Fibroblast of skin of right biceps (primary cell): ENCODE measurements around the gene ST8SIA5.
A peak's percentile ranks its signal among the peaks of the same experiment; 100 is the strongest.
"Not testable (repeated sequence)": the region's sequence is repeated elsewhere in the genome, so short reads cannot be mapped to it uniquely, and the experiment has no call there.

Source experiments
- DNase-seq: peaks from one replicate; pipeline ENCODE4 v3.0.0-alpha.2; 2013

ST8SIA5 gene, protein sequence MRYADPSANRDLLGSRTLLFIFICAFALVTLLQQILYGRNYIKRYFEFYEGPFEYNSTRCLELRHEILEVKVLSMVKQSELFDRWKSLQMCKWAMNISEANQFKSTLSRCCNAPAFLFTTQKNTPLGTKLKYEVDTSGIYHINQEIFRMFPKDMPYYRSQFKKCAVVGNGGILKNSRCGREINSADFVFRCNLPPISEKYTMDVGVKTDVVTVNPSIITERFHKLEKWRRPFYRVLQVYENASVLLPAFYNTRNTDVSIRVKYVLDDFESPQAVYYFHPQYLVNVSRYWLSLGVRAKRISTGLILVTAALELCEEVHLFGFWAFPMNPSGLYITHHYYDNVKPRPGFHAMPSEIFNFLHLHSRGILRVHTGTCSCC

DNA sequence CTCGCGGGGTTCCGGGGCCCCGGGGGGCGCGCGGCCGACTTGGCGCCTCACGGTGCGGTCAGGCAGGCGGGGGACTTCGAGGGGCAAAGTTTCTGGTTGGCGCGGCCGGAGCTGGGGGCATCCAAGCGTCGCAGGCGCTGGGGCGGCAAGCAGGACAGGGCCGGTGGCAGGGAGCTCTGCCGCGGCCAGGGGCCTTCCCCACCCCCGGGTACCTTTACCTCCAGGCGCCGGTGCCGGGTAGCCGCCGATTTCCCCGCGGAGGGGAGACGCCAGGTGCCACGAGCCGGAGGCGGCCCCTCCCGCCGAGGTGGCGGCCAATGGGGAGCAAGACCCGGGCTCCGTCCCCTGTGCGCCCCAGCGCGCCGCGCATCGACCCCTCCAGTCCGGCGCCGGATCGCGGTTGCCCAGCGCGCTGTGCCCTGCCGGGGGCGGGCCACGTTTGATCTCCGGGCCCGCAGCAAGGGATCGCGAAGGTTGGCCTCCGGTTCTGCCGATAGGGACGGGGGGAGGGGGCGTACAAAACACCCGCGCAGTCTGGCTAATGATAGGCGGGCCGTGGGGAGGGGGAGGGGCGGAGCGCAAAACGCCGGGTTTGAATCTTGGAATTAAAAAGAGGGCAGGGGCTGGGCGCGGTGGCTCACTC lies at the start of gene ST8SIA5:
Gene ST8SIA5, minus strand, starts transcription at position 495 of the 643 bp plus-strand sequence. CDS start 545 bp downstream, outside the sequence.
- DNase-seq = no peak

DNA sequence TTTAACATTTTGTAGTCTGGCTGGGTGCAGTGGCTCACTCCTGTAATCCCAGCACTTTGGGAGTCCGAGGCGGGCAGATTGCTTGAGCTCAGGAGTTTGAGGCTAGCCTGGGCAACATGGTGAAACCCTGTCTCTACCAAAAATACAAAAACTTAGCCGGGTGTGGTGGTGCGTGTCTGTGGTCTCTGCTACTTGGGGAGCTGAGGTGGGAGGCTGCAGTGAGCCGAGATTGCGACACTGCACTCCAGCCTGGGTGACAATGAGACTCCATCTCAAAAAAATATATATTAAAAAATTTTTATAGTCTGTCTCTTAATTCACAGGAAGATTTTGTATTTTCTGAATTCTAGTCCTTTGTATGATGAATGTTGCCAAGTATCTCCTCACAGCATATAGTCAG lies 39.1 kb upstream of the ST8SIA5 start:
- not testable (repeated sequence) for DNase-seq

DNA sequence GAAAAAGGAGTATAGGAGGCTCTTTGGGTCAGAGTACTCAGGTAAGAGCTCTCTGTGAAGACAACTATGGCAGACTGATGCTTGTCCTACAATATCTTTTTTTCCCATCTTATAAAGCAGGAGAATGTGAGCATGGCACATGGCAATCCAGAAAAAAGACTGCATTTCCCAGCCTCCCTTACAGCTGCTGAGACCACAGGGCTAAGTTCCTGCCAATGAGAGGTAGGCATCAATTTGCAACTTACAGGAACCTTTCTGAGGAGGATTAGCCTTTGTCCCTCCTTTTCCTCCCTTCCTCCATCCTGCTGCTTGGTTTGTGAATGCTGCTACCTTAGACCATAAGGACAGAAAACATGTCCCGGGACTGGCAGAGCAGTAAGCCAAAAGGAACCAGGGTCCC lies 37.8 kb upstream of the ST8SIA5 start:
- no peak for DNase-seq

DNA sequence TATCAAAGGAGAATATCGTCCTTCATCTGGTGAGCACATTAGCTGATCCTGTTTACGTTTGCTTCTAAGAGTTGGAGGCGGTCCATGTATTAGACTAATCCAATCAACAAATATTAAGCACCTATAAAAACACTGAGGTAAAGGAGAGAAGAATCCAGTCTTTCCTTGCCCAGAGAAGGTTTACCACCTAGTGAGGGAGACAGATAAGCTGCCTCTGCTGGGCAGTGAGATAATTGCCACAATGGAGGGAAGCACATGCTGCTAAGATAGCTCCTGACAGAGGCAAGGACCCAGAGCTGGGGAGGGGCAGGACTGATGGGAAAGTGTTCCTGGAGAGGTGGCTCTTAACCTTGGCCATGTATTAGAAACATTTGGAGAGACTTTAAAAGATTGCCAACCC lies 36.7 kb upstream of the ST8SIA5 start:
- no peak for DNase-seq

DNA sequence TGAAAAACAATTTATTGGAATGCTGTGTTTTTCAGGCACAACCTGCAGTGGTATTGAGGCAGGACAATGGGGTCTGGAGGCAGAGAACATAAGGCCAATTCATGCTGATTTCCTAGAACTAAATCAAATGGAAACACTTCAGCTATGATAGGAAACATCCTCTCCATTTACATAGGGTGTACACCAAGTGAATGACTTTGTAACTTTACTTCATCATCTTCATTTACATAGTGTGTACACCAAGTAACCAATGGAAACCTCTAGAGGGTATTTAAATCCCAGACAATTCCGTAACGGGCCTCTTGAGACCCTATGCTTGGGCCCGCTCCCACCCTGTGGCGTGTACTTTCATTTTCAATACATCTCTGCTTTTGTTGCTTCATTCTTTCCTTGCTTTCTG lies 32.2 kb upstream of the ST8SIA5 start:
- DNase-seq = no peak

DNA sequence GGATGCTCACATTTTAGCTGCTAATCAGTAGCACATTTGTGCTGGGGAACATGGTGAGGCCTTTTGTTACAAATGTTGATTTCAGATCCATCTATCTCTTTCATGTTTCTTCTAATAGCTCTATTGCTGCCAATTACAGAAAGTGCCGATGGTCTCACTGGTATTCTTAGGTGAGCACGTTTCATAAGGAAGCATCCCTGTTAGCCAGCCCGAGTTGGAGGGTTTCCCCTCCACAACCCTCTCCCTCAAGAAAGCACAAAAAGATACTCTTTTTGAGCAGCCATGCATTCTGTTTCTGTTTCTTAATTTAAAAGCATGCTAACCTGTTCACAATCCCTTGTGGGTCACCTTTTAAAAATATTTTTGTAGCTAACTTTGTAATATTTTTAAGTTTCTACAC lies 30.8 kb upstream of the ST8SIA5 start:
- no peak for DNase-seq

DNA sequence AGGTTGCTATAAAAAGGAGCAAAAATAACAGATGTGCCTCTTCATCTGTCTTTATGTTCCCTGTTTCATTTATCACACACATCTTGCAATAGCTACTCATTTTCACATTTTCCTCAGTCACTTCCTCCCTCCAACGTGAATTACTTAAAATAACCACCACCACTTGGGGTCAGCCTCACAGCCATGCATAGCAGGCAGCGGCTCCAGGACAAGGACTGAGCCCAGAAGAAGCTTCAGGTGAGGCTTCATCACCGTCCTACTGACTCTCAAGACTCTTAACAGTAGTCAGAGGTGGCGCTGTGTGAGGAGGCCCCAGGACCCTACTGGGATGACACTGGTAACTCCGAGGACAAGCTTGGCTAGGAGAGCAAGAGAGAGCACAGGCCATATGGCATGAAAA lies 15.5 kb upstream of the ST8SIA5 start:
- DNase-seq = no peak

DNA sequence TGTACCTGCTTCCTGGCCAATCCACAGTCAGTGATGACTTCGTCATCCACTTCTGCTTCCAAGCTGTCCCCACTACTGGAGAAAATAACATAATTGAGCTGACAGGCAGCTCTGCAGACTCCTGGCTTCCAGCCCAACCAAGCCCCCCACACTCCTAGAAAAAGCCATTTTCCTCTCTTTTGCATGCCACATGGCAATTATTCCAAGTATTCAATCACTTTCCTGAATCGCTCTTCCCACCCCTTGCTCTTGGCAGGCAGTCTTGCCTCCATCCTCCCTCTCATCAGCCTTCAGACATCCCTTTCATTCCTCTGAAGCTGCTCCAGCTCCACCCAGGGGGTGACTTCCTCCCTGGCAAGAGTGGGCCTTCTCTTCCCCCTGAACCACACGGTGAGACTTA lies 14.3 kb upstream of the ST8SIA5 start:
- peak; percentile 38 for DNase-seq

DNA sequence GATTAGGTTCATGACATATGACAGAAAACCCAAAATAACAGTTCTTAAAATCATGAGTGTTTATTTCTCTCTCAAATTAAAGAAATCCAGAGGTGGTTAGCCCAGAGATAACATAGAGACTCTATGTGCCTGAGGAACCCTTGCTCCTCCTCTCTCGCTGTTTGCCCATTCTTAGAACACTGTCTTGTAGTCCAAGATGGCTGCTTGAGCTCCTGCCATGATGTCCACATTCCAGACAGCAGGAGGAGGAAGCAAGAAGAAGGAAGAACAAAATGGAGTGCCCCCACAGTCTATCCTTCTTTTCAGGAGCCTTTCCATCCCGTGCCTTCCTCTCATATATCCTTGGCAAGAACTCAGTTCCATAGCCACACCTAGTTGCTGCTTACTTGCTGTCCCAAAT lies 13.9 kb upstream of the ST8SIA5 start:
- DNase-seq = no peak

DNA sequence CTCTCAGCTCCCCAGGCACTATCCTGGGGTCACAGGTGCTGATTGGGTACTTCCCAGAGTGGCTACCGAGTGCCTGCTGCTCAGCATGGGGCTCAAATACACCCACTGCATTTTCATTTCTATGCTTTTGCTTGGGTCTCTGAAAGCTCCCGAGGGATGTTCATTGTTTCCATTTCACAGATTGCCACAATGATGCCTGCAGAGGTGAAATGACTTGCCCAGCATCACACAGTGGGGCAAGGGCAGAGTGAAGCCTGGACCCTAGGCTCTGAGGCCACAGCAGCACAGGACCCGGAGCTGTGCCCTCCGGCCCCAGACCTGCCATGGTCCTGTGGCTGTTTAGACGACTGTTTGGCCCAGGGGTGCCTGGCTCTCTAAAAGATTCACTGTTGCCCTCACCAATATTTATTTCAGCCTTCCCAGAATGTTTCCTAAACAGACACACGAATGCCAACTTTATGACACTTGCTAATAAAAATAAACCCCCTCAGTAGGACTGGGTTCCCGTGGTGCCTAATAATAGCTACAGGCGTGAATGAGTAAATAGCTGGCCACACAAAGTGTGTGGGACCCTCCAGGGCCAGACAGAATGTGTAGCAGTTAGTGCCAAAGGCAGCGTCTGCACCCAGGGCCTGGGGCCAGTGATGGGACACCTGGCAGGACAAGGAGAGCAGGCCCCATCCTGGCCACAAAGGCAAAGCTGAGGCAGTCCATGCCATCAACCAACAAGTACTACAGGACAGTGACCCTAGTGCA lies 11.5 kb upstream of the ST8SIA5 start:
- DNase-seq = no peak

DNA sequence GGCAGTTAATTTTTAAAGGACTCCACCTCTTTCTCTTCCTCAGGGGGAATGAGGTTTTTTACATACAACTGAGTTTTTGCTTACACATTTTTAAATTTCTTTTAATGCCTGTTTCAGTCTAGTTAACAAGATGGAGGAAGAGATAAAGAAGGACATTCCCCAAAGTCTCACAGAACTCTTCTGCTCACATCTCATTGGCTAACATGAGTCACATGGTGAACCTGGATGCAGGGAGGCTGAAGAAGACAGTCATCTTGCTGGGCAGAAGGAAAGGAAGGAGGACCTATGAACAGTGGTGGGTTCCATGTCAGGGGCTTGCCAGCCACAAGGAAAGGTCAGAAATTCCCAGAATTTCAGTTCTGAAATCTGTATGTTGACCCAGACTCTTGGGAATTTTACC lies 10.4 kb upstream of the ST8SIA5 start:
- DNase-seq = no peak

DNA sequence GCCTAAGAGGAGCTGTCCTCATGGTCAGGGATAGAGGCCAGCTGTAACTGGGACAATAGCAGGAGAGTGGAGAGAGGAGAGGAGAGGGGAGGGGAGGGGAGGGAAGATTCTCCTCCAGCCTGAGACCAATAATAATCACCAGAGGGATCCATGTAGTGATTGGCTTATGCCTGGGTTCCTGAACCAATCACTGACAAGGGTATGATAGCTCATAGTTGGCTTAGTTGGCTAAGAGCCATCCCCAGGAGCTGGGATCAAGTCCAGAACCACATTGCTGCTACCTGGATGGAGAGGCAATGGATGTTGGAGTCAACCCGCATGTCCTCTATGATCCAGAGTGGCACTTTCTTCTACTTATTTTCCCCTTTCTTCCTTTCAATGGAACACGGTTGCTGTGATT lies 7.7 kb upstream of the ST8SIA5 start:
- DNase-seq = no peak

DNA sequence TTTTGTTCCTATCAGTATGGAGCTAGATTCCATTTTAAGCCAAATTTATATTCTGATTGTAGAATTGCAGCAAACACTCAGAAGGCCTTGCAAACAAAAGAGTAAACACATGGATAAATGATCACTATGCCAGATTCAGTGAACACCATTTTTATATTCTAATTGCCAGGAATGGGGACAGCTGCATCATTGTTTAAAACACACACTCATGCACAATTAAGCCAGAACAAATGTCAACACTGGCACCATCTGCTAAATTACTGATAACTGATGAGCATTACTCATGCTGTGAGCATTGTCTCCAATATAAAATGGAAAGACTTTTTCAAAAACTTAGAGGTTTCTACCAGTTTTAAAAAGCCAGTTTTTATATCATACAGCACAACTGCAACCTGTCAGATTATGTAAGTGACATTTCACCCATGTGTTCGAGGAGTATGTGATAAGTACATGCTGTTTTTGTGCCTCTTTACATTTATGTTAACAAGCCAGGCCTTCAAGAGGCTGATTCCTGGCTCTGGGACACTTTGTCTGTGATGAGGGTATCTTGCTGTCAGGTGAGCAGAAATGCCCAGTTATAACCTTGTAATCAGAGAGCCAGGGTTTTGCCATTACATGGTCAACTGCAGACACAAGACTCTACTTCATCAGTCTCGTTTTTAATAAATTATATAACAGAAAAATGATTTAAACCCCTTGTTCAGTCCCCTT lies 4.4 kb upstream of the ST8SIA5 start:
- no peak for DNase-seq

DNA sequence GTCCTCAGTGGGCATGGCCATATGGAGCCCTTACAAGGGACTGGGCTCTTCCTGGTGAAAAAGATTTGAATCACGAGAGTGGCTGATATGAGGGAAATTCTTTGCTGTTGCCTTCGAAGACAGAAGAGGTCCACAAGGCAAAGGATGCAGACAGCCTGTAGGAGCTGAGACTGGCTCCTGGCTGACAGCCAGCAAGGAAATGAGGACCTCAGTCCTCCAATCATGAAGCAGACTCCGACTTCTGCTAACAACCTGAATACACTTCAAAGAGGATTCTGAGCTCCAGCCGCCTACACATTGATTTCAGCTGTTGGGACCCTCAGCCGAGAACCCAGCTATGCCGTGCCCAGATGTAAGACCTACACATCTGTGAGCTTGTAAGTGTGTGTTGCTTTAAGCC lies 3.0 kb upstream of the ST8SIA5 start:
- no peak for DNase-seq

DNA sequence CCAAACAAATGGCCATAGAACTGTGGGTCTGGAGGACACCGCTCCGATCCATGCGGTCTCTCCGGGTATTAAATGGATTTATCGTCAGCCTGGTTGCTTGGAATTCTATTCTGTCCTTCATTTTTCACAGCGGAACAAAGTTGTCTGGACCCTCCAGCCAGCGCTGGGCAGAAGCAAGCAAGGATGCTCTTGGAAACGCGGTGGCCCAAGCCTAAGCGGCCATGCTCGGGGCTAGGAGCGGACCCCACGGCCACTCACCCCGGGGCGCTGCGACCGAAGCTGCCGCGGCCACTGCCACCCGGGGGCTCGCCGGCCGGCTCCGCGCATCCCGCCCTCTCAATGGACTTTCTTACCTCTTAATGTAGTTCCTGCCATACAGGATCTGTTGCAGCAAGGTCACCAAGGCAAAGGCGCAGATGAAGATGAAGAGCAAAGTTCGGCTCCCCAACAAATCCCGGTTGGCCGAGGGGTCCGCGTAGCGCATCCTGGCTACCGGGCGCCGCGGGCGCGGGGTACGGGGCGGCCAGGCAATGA lies 761 bp downstream of the ST8SIA5 start:
- DNase-seq = no peak

DNA sequence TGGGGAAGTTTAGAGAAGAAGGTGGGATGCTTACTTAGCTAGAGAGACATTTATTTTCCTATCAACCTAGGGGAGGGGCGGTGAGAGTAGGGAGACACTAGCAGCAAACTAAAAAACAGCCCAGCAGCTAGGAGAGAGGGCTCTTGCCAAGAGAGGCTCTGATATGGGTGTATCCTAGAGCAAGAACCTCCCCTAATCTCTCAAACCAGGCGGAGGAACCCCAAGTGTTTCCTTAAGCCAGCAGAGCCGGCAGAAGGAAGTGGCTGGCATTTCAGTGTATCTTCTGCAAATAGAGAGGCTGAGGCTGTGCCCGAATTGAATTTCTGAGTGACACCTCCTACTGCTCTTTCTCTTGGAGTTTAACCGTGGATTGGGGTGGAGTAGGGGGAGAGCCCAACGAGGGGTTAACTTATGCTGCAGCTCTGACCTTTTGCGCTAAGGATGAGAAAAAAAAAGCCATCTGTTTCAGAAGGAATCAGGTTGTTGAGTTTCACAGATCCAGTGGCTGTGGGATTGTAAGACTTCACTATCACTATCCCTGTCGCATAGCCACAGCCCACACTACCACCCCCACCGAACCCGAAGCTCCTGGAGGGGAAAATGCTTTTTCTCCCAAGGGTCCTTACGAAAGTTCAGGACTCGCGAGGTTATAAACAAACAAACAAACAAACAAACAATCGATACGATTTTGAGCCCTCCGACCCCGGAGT lies 1.4 kb downstream of the ST8SIA5 start:
- DNase-seq = no peak

DNA sequence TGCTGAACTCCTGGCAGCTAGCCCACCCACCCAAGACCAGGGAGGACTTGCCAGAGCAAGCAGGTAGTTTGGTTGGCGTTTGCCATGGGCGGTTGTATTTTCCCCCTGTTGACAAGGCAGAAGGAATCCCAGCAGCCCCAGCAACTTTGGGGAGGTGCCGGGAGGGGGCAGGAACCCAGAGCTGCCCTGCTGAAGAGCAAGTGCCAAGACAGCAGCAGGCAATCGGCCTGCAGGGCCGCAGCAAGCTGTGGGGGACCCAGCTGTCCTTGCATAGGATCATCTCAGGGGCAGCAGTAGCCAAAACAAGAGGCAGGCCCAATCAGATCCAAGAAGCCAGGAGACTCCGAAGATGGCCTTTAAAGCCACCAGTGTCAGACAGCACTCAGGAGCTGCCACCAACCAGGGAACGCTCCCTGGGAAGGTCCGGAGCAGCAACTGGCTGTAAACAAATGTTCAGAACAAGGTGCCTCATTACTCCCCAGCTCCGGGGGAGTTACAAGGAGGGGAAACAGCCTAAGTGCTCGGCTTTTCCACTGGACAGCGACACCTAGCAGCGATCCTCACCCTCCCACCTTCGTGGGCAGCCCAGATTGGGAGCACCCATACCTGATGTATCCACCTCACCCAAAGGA lies 2.1 kb downstream of the ST8SIA5 start:
- DNase-seq = no peak

DNA sequence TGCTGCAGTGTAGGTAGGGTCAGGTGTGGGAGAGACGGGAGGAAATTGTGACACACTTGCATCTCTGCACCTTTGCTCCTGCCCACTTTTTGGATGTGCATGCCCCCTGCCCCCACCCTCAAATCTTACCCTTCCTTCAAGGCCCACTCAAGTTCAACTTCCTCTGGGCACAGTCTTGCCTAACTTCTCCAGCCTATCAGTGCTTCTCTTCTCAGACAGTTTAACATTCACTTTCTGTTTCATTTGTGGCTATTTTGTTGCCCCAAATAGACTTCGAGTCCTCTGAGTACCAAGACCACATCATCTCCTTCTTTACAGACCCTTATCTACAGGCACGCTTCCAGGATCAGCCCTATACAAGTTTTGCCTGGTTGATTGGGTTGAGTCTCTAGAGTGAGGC lies 2.7 kb downstream of the ST8SIA5 start:
- no peak for DNase-seq

DNA sequence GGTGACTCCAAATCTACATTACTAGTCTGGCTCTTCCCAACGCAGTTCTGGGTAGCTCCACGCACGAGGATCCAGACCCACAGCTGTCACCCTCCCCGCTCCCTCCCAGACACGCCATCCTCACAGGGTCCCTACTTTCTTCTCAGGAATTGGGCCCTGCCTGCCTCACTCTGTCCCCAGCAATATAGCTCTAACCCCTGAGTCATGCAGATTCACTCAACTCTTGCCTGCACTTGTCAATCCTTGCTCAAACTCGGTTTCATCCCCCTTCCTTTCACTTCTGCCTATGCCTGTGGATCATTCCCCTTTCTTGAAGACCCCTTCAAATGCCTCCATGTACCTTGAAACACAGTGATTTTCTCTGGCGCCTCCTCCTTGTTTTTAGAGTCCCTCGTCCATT lies 5.0 kb downstream of the ST8SIA5 start:
- DNase-seq = no peak

DNA sequence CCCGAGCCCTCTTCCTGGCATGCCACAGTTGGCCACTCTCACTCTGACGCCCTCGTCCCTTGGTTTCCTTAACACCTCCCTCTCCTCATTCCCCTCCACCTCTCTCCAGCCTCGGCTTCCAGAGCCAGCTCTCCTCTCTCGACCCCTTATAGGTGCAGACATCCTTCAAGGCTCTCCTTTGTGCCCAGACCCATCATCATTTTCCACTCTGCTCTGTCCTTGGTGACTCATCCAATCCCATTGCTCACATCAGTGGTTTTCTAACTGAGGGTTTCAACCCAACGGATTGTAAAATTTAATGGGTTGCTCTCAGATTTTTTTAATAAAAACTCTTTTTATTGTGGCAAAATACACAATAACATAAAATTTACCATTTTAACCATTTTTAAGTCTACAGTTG lies 6.2 kb downstream of the ST8SIA5 start:
- DNase-seq = no peak

DNA sequence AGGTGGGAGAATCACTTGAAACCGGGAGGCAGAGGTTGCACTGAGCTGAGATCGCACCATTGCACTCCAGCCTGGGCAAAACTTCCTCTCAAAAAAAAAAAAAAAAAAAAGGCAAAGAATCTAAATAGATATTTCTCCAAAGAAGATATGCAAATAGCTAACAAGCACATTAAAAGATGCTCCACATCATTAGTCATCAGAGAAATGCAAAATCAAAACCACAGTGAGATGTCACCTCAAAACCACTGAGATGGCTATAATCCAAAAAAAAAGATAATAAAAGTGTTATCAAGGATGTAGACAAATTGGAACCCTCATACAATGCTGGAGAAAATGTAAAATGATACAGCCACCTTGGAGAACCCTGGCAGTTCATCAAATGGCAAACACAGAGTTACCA lies 8.4 kb downstream of the ST8SIA5 start:
- no peak for DNase-seq

DNA sequence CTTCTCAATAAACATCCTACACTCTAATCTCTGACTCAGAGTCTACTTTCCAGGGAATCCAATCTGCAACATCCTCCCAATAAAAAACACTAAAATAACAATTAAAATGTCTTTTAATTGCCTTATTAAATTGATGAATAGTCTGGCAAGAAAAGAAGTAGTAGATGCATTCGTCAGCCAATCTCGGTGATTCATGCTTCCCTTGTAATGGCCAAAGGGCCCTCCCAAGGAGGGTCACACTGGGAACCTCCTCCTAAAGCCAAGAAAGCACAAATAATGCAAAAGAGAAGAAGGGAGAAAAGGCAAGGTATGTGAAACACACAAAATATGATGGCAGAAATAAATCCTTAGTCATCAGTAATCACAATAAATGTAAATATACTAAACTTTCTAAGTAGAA lies 16.8 kb downstream of the ST8SIA5 start:
- no peak for DNase-seq
